GM18861 (cell line): ENCODE measurements around the gene EPHA7.

ENCODE experiments used
- ATAC-seq: cut with Tn5 transposase; IDR thresholded peaks from one replicate; pipeline ENCODE4 v1.9.1; 2021; ENCODE audit not compliant: unreplicated experiment

EPHA7 gene

DNA sequence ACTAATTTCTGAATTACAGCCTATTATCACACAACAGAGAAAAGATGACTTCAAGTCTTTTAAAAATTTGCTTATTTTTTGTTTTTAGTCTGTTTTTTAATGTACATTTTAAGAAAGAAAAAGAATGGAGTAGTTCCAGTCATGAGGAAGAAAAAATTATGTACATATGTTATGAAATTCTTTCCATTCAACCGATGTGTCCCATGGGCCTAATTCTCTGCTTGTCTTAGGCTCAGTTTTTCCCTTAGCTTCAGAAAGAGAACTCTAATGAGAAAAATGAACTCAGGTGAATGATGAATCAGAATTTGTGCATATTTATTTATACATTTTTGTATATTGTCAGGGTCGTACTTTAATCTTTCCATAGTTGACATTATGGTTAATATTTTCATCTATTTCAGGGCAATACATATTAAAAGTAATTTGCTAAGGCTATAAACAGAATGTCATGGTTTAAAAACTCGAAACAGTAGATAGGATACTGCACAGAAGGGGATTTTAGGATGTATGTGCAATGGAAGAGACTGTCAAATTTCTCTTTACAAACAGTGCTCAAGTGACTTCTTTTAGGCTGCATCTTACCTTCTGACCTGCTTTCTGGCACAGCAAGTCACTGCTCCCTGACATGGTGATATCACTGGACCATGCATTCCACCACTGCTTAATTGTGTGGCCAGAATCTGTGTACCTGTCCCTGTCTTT, 153.1 kb downstream of the EPHA7 start:
- no peak for ATAC-seq

DNA sequence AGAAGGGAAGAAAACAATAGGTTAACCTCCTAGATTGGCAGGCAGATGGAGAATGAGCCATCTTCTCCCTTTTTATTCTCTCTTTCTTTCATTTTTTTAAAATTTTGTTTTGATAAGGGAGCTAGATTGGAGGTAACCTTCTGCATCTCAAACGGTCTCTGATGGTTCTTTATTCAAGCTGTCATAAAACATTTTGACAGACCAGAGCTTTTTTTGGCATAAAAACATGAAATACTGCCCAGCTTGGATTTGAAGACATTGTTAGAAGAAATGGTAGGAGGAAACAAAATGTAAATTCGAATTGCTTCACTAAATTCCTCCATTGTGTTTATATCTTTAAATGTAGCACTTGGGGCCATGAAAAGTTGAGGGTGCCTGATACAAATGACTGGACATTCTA, 158.5 kb downstream of the EPHA7 start:
- ATAC-seq, result no peak

GRCh38 chr6:93259332-93259731, 160.0 kb downstream of the EPHA7 start:
- no peak for ATAC-seq

DNA sequence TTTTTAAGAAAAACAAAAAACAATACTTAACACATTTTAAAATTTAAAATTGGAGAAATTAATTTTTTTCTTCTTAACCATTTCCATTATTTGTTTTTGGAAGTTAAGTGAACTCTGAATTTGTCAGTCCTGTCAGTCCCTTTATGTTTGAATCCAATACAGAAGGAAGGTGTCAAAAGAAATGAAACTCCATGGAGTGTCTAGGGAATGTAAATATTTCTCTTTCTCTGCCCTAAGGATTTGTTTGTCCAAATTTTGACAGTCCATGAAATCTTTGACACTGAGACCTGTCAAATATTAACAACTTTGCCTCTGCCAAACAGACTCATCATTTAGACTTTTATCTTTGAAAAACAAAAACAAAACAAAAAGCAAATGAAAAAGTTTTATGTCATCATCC, 166.4 kb downstream of the EPHA7 start:
- ATAC-seq, result no peak

- no peak for ATAC-seq
Observed at GRCh38 chr6:93248631-93249030, 170.7 kb downstream of the EPHA7 start.

DNA sequence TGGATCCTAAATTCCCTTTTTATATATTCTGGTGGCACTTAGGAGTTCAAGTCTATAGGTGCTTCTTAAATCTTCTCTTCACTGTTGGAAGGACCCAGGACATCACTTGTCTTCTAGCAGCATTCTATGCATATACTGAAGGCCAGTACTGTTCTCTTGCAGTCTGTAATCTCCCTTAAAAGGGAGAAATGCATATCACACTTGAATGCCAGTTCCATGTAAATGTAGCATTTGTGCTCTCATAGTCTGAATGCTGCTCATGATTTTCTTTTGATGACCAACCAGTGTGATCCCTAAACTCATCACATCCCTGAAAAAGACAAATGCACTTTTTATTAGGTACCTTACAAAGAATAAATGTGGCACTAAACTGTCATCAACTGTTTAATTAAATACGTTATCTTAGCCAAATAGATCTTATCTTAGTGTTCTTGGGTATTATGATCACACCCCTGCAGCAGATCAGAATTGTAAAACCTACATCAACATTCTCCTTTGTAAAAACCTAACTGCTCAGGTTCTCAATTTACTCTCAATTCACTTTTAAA, 176.1 kb downstream of the EPHA7 start:
- no peak for ATAC-seq

GRCh38 chr6:93242049-93242448, 177.3 kb downstream of the EPHA7 start:
- no peak for ATAC-seq

- no peak for ATAC-seq
Observed at GRCh38 chr6:93238632-93239031, 180.7 kb downstream of the EPHA7 start.

- no peak for ATAC-seq
Observed at GRCh38 chr6:93235775-93236174, 183.6 kb downstream of the EPHA7 start.

GRCh38 chr6:93226822-93227221, 192.5 kb downstream of the EPHA7 start:
- ATAC-seq, result no peak

- ATAC-seq, result no peak
Observed at GRCh38 chr6:93222071-93222851, 197.1 kb downstream of the EPHA7 start.

GRCh38 chr6:93219447-93219846, 199.9 kb downstream of the EPHA7 start:
- ATAC-seq, result no peak

DNA sequence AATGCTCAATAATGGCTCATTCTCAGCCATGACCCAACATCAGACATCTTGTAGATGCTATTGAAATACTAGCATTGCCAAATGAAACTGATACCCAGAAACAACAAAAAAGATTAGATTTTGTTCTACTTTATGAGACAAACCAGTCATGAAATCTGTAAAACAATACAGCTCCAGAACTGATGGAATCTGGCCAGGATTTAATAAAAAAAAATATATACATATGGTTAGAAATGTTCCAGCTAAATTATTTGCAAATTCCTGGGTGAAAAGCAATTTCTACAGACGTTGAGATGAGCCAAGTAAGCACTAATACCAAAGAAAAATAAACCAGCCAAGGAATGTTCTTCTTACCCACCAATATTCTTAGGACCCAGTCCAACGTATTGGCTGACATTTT, 201.3 kb downstream of the EPHA7 start:
- ATAC-seq, result no peak

- no peak for ATAC-seq
Observed at GRCh38 chr6:93213028-93213427, 206.3 kb downstream of the EPHA7 start.

- no peak for ATAC-seq
Observed at GRCh38 chr6:93210908-93211307, 208.5 kb downstream of the EPHA7 start.

DNA sequence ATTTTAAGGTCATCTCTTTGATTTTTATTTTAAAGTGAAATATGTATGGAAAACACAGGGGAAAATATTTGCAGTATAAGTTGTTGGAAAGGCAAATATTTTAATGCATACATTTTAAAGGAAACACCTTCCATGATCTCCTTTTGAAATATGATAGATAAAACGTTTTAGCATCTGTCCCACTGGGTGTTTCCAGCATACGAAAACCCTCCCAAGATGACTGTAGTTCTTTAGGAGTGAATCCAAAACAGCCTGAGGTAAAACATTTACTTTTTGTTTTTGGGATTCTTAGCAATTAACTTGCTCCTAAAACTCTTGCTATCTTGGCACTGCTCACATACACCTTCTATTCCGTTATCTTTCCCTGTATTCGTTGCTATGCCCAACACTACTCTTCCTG, 210.0 kb downstream of the EPHA7 start:
- ATAC-seq, result no peak

DNA sequence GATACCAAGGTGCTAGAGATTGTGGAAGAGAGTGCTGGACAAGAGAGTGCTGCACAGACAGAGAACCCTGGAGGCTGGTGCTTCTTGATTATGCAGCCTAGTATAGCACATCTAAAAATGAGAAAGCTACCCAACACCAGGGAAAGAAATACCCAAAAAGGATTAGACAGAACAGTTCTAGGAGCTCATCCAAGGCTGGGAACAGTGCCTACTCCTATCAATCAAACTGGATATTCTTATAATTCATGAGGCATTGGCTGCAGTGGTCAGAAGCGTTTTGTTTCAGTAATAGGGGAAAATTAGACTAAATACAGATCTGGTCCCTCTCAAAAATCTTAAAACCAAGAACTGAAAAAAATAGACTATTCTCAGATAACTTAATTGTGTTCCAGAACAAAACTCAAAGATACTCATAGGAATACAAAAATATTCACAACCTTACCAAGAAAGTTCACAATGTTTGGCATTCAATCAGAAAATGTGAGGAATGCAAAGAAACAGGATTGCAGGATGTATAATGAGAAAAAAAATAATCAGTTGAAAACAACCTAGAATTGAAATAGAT, 222.9 kb downstream of the EPHA7 start:
- ATAC-seq, result no peak

DNA sequence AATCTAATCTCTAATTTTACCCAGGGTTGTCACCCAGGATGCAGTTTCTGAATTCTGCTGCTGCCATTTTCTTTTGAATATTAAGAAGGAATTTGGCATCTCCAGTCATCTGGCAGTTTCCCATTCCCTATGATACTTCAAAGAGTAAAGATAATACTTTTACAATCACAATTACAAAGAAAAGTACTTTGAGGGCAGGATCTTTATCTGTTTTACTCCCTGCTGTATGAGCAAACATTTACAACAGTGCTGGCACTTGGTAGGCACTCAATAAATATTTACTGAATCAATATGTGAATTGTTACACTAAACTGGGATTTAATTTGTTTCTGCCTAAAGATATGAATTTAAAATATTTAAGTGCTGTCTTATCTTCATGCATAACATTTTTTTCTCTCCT, 224.9 kb downstream of the EPHA7 start:
- ATAC-seq, result no peak

DNA sequence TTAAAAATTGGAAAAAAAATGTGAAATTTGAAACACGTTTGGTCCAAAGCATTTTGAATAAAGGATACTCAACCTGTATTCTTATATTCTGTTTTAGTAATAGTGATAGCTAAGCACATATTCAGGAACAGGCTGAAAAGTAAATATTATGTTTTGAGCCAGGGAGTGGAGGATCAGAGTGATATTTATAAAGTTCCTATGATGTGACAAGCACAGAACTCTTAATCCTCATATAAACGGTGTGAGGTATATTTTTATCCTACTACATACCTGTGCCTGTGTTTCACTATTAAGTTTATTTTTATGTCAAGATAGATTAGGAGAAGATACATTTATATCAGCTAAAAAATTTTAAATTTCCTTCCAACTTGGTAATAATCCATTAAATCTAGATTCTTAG, 225.5 kb downstream of the EPHA7 start:
- no peak for ATAC-seq
